ENCODE results near the gene PHKB. TPM values are rescaled to one million over a fixed set of nuclear protein-coding genes. Genes with fewer than 3 reads are reported as not detected.

PHKB gene
- total and polyA plus RNA-seq, 2 of the 8 experiments (the other 6 are each of a cell fraction or from before 2014, with no cell fraction given), result 18.6 to 38.3 TPM

- TF ChIP-seq CHD7 (IDR thresholded peaks at IDR 0.05; ENCODE audit: insufficient replicate concordance, low read length), result no peak
- TF ChIP-seq RFX5 (IDR thresholded peaks at IDR 0.05; ENCODE audit: borderline replicate concordance, low read depth, low read length), result no peak
- no peak for TF ChIP-seq KDM4A (IDR thresholded peaks at IDR 0.05; ENCODE audit: low read depth, low read length, severe bottlenecking)
- TF ChIP-seq TAF7 (optimal IDR thresholded peaks at IDR 0.05; ENCODE audit: borderline replicate concordance, low read depth, low read length), result no peak
- TF ChIP-seq POLR2A (IDR thresholded peaks at IDR 0.05; ENCODE audit: control extremely low read depth in 1 of 2, low read depth in 2 of 2, low read length in 2 of 2), result no peak
- TF ChIP-seq TBP (IDR thresholded peaks at IDR 0.05; ENCODE audit: low read depth, low read length), result no peak
- no peak for TF ChIP-seq SIN3A (conservative IDR thresholded peaks at IDR 0.05 in 1 of 2, IDR thresholded peaks at IDR 0.05 in 1 of 2; ENCODE audit: low read depth in 1 of 2, low read length in 2 of 2)
Observed at GRCh38 chr16:47469227-47469626, 8.1 kb downstream of the PHKB start (continued).

All from H1 (cell line).